ENCODE data around the gene RHBDD1. TPM values are rescaled to one million over a fixed set of nuclear protein-coding genes. Genes with fewer than 3 reads are reported as not detected.

The RHBDD1 gene
- total RNA-seq, 2 donors from 2014 or later, result 7.9 to 9.9 TPM

DNA sequence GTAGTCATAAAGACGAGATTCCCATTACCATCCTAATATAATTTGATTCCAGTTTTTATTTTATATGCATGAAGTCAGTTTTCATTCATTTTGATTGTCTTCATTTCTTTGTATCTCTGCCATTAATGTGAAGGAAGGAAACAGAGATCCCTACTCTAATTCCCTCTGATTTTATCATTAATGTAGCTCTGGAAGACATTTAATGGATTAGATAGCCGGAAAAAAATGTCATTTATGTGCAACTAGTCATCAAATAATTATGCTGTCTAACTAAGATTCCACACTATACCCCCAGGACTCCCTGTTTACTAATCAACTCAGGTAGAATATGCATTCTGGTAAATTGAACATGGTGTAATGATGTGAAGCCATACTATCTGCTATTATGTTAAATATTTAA, 19.9 kb downstream of the RHBDD1 start:
- H3K4me1 ChIP-seq, result no peaks in the 10 kb centered on the region
- no peaks in the 10 kb centered on the region for H3K9me3 ChIP-seq
- H3K4me3 ChIP-seq, result no peak overlapping the region
- ATAC-seq, result no peak
- no peaks in the 10 kb centered on the region for H3K36me3 ChIP-seq (replicated peaks in 1 of 2; ENCODE audit: insufficient read depth in 1 of 2, low read depth in 2 of 2)
- H3K27me3 ChIP-seq, result no peaks in the 10 kb centered on the region
- DNase-seq, result no peak
- no peak overlapping the region for H3K27ac ChIP-seq
- 86 to 87% methylated on average over 2 of the region's 2 CpGs for WGBS, 2 donors
- intact Hi-C loops (cut with DNase I), result no loop called here
- no peak for TF ChIP-seq POLR2A (IDR thresholded peaks at IDR 0.05)
- TF ChIP-seq, protein P1, sequence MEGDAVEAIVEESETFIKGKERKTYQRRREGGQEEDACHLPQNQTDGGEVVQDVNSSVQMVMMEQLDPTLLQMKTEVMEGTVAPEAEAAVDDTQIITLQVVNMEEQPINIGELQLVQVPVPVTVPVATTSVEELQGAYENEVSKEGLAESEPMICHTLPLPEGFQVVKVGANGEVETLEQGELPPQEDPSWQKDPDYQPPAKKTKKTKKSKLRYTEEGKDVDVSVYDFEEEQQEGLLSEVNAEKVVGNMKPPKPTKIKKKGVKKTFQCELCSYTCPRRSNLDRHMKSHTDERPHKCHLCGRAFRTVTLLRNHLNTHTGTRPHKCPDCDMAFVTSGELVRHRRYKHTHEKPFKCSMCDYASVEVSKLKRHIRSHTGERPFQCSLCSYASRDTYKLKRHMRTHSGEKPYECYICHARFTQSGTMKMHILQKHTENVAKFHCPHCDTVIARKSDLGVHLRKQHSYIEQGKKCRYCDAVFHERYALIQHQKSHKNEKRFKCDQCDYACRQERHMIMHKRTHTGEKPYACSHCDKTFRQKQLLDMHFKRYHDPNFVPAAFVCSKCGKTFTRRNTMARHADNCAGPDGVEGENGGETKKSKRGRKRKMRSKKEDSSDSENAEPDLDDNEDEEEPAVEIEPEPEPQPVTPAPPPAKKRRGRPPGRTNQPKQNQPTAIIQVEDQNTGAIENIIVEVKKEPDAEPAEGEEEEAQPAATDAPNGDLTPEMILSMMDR (IDR thresholded peaks at IDR 0.05), result no peak

GRCh38 chr2:226860087-226860486, 24.2 kb downstream of the RHBDD1 start:
- no peak for DNase-seq
- H3K27me3 ChIP-seq, result no peaks in the 10 kb centered on the region
- intact Hi-C loops (cut with DNase I), result no loop called here
- H3K4me1 ChIP-seq, result no peaks in the 10 kb centered on the region
- no peak overlapping the region for H3K4me3 ChIP-seq
- ATAC-seq, result no peak
- TF ChIP-seq, protein P1 (IDR thresholded peaks at IDR 0.05), result no peak
- TF ChIP-seq POLR2A (IDR thresholded peaks at IDR 0.05), result no peak
- no peak overlapping the region for H3K27ac ChIP-seq
- H3K9me3 ChIP-seq, result no peaks in the 10 kb centered on the region
- H3K36me3 ChIP-seq (replicated peaks in 1 of 2; ENCODE audit: insufficient read depth in 1 of 2, low read depth in 2 of 2), result no peaks in the 10 kb centered on the region

DNA sequence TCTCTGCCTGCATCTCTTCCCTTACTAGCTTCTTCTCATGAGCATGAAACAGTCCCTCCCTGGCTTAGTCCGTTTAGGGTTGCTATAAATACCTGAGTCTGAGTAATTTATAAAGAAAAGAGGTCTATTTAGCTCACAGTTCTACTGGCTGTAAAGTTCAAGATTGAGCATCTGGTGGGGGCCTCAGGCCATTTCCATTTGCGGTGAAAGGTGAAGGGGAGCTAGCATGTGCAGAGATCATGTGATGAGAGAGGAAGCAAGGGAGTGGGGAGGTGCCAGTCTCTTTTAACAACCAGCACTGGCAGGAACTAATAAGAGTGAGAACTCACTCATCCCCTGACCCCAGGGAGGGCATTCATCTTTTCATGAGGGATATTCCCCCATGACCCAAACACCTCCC, 26.8 kb downstream of the RHBDD1 start:
- TF ChIP-seq, protein P1 (IDR thresholded peaks at IDR 0.05), result no peak
- no peak for TF ChIP-seq POLR2A (IDR thresholded peaks at IDR 0.05)
- Histone ChIP-seq H3K4me3 (no peak overlapping the region), H3K9me3 (no peaks in the 10 kb centered on the region), H3K27me3 (no peaks in the 10 kb centered on the region), H3K27ac (no peak overlapping the region), H3K4me1 (no peaks in the 10 kb centered on the region), H3K36me3 (replicated peaks in 1 of 2; ENCODE audit: insufficient read depth in 1 of 2, low read depth in 2 of 2) (no peaks in the 10 kb centered on the region)
- intact Hi-C loops (cut with DNase I), result no loop called here
- WGBS, 2 donors, result 88 to 93% methylated on average over 2 of the region's 2 CpGs
- ATAC-seq (no peak), DNase-seq (no peak)

- TF ChIP-seq POLR2A (IDR thresholded peaks at IDR 0.05), result no peak
- TF ChIP-seq, protein P1 (IDR thresholded peaks at IDR 0.05), result no peak
- no peak for DNase-seq
- Histone ChIP-seq H3K36me3 (replicated peaks in 1 of 2; ENCODE audit: insufficient read depth in 1 of 2, low read depth in 2 of 2) (peaks cover 0 to 3% of the 10 kb centered on the region in 2 donors), H3K4me1 (no peaks in the 10 kb centered on the region), H3K27me3 (no peaks in the 10 kb centered on the region), H3K9me3 (no peaks in the 10 kb centered on the region), H3K27ac (no peak overlapping the region), H3K4me3 (no peak overlapping the region)
- intact Hi-C loops (cut with DNase I), result no loop called here
- 85 to 100% methylated on average over 1 of the region's 1 CpG for WGBS, 2 donors
- ATAC-seq, result no peak
Measured at GRCh38 chr2:226865273-226865672, 29.4 kb downstream of the RHBDD1 start.

GRCh38 chr2:226865710-226866109, 29.9 kb downstream of the RHBDD1 start:
- 91 to 100% methylated on average over 6 of the region's 6 CpGs for WGBS, 2 donors
- no peak for TF ChIP-seq POLR2A (IDR thresholded peaks at IDR 0.05)
- TF ChIP-seq, protein P1 (IDR thresholded peaks at IDR 0.05), result no peak
- H3K9me3 ChIP-seq, result no peaks in the 10 kb centered on the region
- peaks cover 0 to 3% of the 10 kb centered on the region in 2 donors for H3K36me3 ChIP-seq (replicated peaks in 1 of 2; ENCODE audit: insufficient read depth in 1 of 2, low read depth in 2 of 2)
- H3K4me1 ChIP-seq, result no peaks in the 10 kb centered on the region
- H3K4me3 ChIP-seq, result no peak overlapping the region
- ATAC-seq (no peak), DNase-seq (no peak)
- no peak overlapping the region for H3K27ac ChIP-seq
- H3K27me3 ChIP-seq, result no peaks in the 10 kb centered on the region
- intact Hi-C loops (cut with DNase I), result no loop called here
